Activated CD4-positive, alpha-beta T cell treated with anti-CD3 and anti-CD28 coated beads for 24 hours (primary cell): ENCODE results near the gene TNIP1.

Experiments used
- DNase-seq, 2 donors: peaks; one replicate each; pipeline ENCODE4 v3.0.0-alpha.2; 2020; ENCODE audit warnings: low read depth in 2 of 2

TNIP1 gene

DNA sequence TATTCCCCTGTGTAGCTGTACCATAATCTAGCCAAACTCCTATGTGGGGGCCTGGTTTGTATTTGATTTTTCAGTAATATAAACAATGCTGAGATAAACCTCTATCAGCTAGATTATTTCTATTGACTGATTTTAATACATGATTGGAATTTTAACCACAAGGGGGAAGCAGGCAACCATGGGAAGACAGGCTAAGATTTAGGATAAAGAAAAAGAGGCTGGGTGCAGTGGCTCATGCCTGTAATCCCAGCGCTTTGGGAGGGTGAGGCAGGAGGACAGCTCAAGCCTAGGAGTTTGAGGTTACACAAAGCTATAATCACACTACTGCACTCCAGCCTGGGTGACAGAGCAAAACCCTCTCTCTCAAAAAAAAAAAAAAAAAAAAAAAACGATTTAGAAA lies 78.6 kb downstream of the TNIP1 start:
- DNase-seq = no peak

- DNase-seq = no peak
Observed at GRCh38 chr5:151001436-151001835, 79.4 kb downstream of the TNIP1 start.

DNA sequence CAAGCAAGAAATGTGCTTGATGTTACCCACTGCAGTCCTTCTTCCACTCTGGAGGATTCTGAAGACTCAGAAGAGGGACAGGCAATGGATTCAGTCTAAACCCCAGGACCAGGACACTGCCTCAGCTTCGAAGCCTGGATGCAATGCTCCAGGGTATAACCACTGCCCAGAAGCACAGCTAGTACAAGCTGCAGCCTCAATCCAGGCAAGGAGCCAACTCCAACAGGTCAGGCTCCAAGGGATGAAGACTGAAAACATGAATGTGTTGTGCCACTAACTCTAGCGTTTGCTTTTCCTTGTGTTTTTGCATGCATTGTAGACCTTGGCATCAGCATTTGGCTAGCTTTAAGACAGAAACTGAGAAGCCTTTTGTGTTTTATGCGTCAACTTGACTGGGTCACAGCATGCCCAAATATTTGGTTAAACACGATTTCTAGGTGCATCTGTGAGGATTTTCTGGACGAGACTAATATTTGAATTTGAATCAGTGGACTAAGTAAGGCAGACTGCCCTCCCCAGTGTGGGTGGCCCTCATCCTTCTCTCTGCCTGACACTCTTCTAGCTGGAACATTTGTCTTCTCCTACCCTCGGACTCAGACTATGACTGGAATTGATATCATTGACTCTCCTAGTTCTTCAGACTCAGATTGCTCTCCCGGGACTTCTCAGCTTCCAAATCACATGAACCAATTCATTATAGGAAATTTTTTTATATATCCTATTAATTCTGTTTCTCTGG lies 81.0 kb downstream of the TNIP1 start:
- no peak for DNase-seq

DNA sequence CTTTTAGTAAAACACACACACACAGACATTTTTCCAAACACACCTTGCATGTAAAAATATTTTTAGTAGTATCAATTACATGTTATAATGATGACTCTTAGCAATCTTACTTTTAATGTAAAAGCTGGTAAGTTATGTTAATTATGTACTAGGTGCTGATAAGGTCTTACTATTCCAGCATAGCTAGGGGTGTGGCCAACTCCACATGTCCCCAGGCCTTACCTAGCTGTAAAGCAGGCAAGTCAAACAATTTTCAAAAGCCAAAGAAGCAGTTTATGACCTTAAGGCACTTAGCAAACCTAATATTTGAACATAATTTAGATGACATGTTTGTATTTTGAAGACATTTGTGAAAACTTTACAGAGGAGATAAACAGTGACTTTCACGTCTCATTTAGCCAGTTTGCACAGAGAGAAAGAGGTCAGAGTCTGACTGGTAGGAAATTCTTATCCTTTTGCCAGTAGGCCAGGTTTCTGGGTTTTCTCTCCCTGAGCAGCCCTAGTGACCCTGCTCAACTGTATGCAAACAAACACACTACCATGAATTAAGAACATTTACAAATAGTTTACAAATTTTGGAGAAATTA lies 86.9 kb downstream of the TNIP1 start:
- no peak for DNase-seq

GRCh38 chr5:150993422-150993821 lies 87.4 kb downstream of the TNIP1 start:
- DNase-seq = no peak

- no peak for DNase-seq
Observed at GRCh38 chr5:150992705-150993104, 88.1 kb downstream of the TNIP1 start.

GRCh38 chr5:150989695-150990094 lies 91.1 kb downstream of the TNIP1 start:
- no peak for DNase-seq

- no peak for DNase-seq
Observed at GRCh38 chr5:150987746-150988145, 93.1 kb downstream of the TNIP1 start.
